IMR-90 (cell line): ENCODE data around the gene PITX2.

Experiments
- CEBPB ChIP-seq: IDR thresholded peaks from 2 replicates; pipeline ENCODE4 v1.6.1; 2012; ENCODE audit warnings: low read depth, low read length, improper control_type of control experiment
- CHD1 ChIP-seq: IDR thresholded peaks from 2 replicates; pipeline ENCODE4 v1.6.1; 2012; ENCODE audit warnings: low read depth, low read length, improper control_type of control experiment
- CTCF ChIP-seq: conservative IDR thresholded peaks from 2 replicates; pipeline ENCODE4 v1.5.1; 2012; ENCODE audit warnings: mild to moderate bottlenecking, low read depth, low read length, improper control_type of control experiment
- ELK1 ChIP-seq: fragments of 150-350 bp; IDR thresholded peaks from 2 replicates; pipeline ENCODE4 v1.6.1; 2016; ENCODE audit warnings: low read depth, mild to moderate bottlenecking, low read length, moderate library complexity, borderline replicate concordance
- FOS ChIP-seq: fragments of 150-350 bp; IDR thresholded peaks from 2 replicates; pipeline ENCODE4 v1.6.1; 2016; ENCODE audit warnings: low read depth, low read length
- MAFK ChIP-seq: IDR thresholded peaks from 2 replicates; pipeline ENCODE4 v1.6.1; 2012; ENCODE audit warnings: low read depth, low read length, improper control_type of control experiment
- MAZ ChIP-seq: IDR thresholded peaks from 2 replicates; pipeline ENCODE4 v1.6.1; 2012; ENCODE audit warnings: low read depth, mild to moderate bottlenecking, low read length, improper control_type of control experiment, moderate library complexity, borderline replicate concordance
- POLR2A ChIP-seq: IDR thresholded peaks from 2 replicates; pipeline ENCODE4 v1.6.1; 2012; ENCODE audit warnings: mild to moderate bottlenecking, low read depth, low read length
- RAD21 ChIP-seq: IDR thresholded peaks from 2 replicates; pipeline ENCODE4 v1.6.1; 2012; ENCODE audit warnings: low read length, improper control_type of control experiment
- RFX5 ChIP-seq: IDR thresholded peaks from 2 replicates; pipeline ENCODE4 v1.8.0; 2012; ENCODE audit warnings: low read depth, mild to moderate bottlenecking, low read length, moderate library complexity
- SMC3 ChIP-seq: fragments of 150-350 bp; IDR thresholded peaks from 2 replicates; pipeline ENCODE4 v1.6.1; 2016; ENCODE audit warnings: low read depth, mild to moderate bottlenecking, antibody characterized with exemption, low read length, moderate library complexity
- USF2 ChIP-seq: fragments of 150-350 bp; IDR thresholded peaks from 2 replicates; pipeline ENCODE4 v1.6.1; 2017; ENCODE audit warnings: mild to moderate bottlenecking, antibody characterized with exemption, low read length, low read depth

GRCh38 chr4:110610620-110610939 lies 12.3 kb downstream of the PITX2 start:
- no peak for TF ChIP-seq CEBPB
- no peak for TF ChIP-seq ELK1
- TF ChIP-seq MAZ = no peak
- no peak for TF ChIP-seq CTCF
- no peak for TF ChIP-seq POLR2A
- no peak for TF ChIP-seq SMC3
- TF ChIP-seq FOS = no peak
- no peak for TF ChIP-seq CHD1
- TF ChIP-seq USF2 = no peak
- TF ChIP-seq MAFK = no peak
- TF ChIP-seq RAD21 = no peak
- TF ChIP-seq RFX5 = no peak
